Astrocyte of the hippocampus (primary cell): Measurements from ENCODE around the gene SGK1.
A peak's percentile ranks its signal among the peaks of the same experiment; 100 is the strongest.
"Not testable (repeated sequence)": the region's sequence is repeated elsewhere in the genome, so short reads cannot be mapped to it uniquely, and the experiment has no call there.

Source experiments
- DNase-seq: peaks from one replicate; pipeline ENCODE4 v3.0.0; 2011; ENCODE audit warnings: low read depth, low spot score

SGK1 gene

GRCh38 chr6:134190883-134191282, 127.0 kb downstream of the SGK1 start:
- DNase-seq, result no peak

- no peak for DNase-seq
Observed at GRCh38 chr6:134187751-134188150, 130.2 kb downstream of the SGK1 start.

GRCh38 chr6:134187154-134187553, 130.8 kb downstream of the SGK1 start:
- no peak for DNase-seq

- DNase-seq, result no peak
Observed at GRCh38 chr6:134186355-134186754, 131.6 kb downstream of the SGK1 start.

- no peak for DNase-seq
Observed at GRCh38 chr6:134185277-134185676, 132.6 kb downstream of the SGK1 start.

GRCh38 chr6:134183844-134184243, 134.1 kb downstream of the SGK1 start:
- no peak for DNase-seq

GRCh38 chr6:134182528-134182927, 135.4 kb downstream of the SGK1 start:
- peak; percentile 7 for DNase-seq

GRCh38 chr6:134181726-134182125, 136.2 kb downstream of the SGK1 start:
- DNase-seq, result not testable (repeated sequence)

- DNase-seq, result not testable (repeated sequence)
Observed at GRCh38 chr6:134181251-134181650, 136.7 kb downstream of the SGK1 start.

- DNase-seq, result not testable (repeated sequence)
Observed at GRCh38 chr6:134180540-134180939, 137.4 kb downstream of the SGK1 start.

GRCh38 chr6:134178161-134179044, 139.5 kb downstream of the SGK1 start:
- peak; percentile 95 for DNase-seq

GRCh38 chr6:134177753-134178160, 140.2 kb downstream of the SGK1 start:
- DNase-seq, result no peak

- no peak for DNase-seq
Observed at GRCh38 chr6:134177236-134177635, 140.7 kb downstream of the SGK1 start.

- DNase-seq, result peak; percentile 90
Observed at GRCh38 chr6:134176264-134176975, 141.5 kb downstream of the SGK1 start.

GRCh38 chr6:134175532-134176263, 142.2 kb downstream of the SGK1 start:
- peak; percentile 90 for DNase-seq

GRCh38 chr6:134174672-134175531, 143.0 kb downstream of the SGK1 start:
- peak; percentile 97 for DNase-seq

GRCh38 chr6:134173936-134174671, 143.8 kb downstream of the SGK1 start:
- DNase-seq, result peak; percentile 92

- peak; percentile 11 for DNase-seq
Observed at GRCh38 chr6:134173366-134173725, 144.6 kb downstream of the SGK1 start.

- DNase-seq, result peak; percentile 21
Observed at GRCh38 chr6:134172706-134173365, 145.1 kb downstream of the SGK1 start.
